K562 (cell line): ENCODE results near the gene RSAD1.

ENCODE experiments used
- BRCA1 ChIP-seq, 2 experiments: fragments of 450-650 bp in 1 of 2; sonication (generic) in 1 of 2; formaldehyde crosslinking in 1 of 2; IDR thresholded peaks; 2 replicates each; pipeline versions ENCODE4 v1.5.0 to v1.6.1; 2017 to 2020; ENCODE audit warnings: mild to moderate bottlenecking in 1 of 2, missing genetic modification reagents in 1 of 2
- FOSL1 ChIP-seq: fragments of 200-800 bp; sonication (Bioruptor generic); conservative IDR thresholded peaks from 2 replicates; pipeline ENCODE4 v1.6.1; 2016; ENCODE audit warnings: missing genetic modification characterization, missing compliant biosample characterization
- KDM5B ChIP-seq: fragments of 200-600 bp; sonication (generic); IDR thresholded peaks from 2 replicates; pipeline ENCODE4 v1.6.1; 2012; ENCODE audit warnings: low read depth, mild to moderate bottlenecking, moderate library complexity, low read length, control low read depth, inconsistent platforms; ENCODE audit not compliant: insufficient replicate concordance
- PRPF4 ChIP-seq: fragments of 200-400 bp; formaldehyde crosslinking; IDR thresholded peaks from one replicate; pipeline ENCODE4 v1.6.1; 2017; ENCODE audit warnings: low read length, low read depth, mild to moderate bottlenecking; ENCODE audit not compliant: insufficient read depth, poor library complexity, severe bottlenecking
- ZNF561 ChIP-seq: fragments of 450-650 bp; formaldehyde crosslinking; conservative IDR thresholded peaks from 2 replicates; pipeline ENCODE4 v1.4.0; 2020; ENCODE audit warnings: mild to moderate bottlenecking, moderate library complexity
- ZNF57 ChIP-seq: fragments of 450-650 bp; formaldehyde crosslinking; IDR thresholded peaks from 2 replicates; pipeline ENCODE4 v1.4.0; 2020; ENCODE audit warnings: mild to moderate bottlenecking, moderate library complexity
- ZNF764 ChIP-seq: fragments of 250-450 bp; sonication (Bioruptor Pico); IDR thresholded peaks from 2 replicates; pipeline ENCODE4 v1.4.0; 2020; ENCODE audit warnings: low read depth, mild to moderate bottlenecking, moderate library complexity
- TF ChIP-seq, protein P1 (sequence below), 3 experiments: IDR thresholded peaks in 2 of 3; conservative IDR thresholded peaks in 1 of 3; 2 replicates each; pipeline ENCODE4 v1.5.1; 2011 to 2012; ENCODE audit warnings: low read length in 3 of 3, mild to moderate bottlenecking in 3 of 3, control low read depth in 2 of 3, improper control_type of control experiment in 1 of 3, inconsistent platforms in 1 of 3, low read depth in 1 of 3, mixed read lengths in 1 of 3, moderate library complexity in 1 of 3; ENCODE audit not compliant: insufficient read depth in 2 of 3
- TF ChIP-seq, protein P2 (sequence below): fragments of 200-800 bp; sonication (Bioruptor generic); IDR thresholded peaks from 2 replicates; pipeline ENCODE4 v1.6.1; 2016; ENCODE audit warnings: missing genetic modification characterization, missing compliant biosample characterization
- TF ChIP-seq, protein P3 (sequence below): sonication (generic); formaldehyde crosslinking; IDR thresholded peaks from 2 replicates; pipeline ENCODE4 v1.8.0; 2022; ENCODE audit warnings: mild to moderate bottlenecking, missing genetic modification reagents

DNA sequence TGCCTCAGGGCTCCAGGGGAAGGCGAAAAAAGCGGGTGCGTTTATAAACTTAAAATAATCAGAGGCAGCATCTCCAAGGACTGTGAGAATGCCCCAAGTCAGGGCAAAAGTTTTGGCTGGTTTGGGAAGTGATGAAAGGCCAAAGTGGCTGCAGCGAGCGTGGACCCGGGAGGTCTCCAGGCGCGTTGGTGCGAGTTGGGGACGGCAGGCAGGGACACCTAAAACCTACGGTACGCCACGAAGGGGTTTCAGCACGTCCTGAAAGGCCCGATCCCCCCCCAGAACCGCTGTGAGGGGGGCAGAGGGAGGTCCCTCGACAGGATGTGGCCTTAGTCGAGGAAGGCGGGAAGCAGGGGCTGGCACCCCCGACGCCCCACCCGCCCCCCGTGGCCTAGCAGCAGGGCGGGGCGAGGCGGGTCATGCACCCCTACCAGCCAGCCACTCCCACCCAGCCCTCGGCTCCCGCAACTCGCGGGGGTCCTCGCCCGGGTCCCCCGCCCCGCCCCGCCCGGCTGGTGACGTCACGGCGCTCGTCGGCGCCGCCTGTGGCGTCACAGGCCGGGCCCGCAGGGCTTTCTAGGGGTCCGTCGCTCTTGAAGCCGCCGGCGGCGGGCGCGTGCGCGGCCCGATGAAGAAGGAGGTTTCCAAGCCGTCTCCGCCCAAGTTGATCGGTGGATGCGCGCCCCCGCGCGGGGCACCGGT is 29.4 kb downstream of the RSAD1 start, which contains the start of gene MYCBPAP:
- TF ChIP-seq ZNF57 (CRISPR knock-in tag), result no peak
- TF ChIP-seq PRPF4, result no peak
- TF ChIP-seq, protein P1, sequence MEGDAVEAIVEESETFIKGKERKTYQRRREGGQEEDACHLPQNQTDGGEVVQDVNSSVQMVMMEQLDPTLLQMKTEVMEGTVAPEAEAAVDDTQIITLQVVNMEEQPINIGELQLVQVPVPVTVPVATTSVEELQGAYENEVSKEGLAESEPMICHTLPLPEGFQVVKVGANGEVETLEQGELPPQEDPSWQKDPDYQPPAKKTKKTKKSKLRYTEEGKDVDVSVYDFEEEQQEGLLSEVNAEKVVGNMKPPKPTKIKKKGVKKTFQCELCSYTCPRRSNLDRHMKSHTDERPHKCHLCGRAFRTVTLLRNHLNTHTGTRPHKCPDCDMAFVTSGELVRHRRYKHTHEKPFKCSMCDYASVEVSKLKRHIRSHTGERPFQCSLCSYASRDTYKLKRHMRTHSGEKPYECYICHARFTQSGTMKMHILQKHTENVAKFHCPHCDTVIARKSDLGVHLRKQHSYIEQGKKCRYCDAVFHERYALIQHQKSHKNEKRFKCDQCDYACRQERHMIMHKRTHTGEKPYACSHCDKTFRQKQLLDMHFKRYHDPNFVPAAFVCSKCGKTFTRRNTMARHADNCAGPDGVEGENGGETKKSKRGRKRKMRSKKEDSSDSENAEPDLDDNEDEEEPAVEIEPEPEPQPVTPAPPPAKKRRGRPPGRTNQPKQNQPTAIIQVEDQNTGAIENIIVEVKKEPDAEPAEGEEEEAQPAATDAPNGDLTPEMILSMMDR (IDR thresholded peaks at IDR 0.05 in 2 of 3, conservative IDR thresholded peaks at IDR 0.05 in 1 of 3; ENCODE audit: insufficient read depth in 2 of 3, low read depth in 1 of 3, low read length in 3 of 3), result no peak
- TF ChIP-seq, protein P2, sequence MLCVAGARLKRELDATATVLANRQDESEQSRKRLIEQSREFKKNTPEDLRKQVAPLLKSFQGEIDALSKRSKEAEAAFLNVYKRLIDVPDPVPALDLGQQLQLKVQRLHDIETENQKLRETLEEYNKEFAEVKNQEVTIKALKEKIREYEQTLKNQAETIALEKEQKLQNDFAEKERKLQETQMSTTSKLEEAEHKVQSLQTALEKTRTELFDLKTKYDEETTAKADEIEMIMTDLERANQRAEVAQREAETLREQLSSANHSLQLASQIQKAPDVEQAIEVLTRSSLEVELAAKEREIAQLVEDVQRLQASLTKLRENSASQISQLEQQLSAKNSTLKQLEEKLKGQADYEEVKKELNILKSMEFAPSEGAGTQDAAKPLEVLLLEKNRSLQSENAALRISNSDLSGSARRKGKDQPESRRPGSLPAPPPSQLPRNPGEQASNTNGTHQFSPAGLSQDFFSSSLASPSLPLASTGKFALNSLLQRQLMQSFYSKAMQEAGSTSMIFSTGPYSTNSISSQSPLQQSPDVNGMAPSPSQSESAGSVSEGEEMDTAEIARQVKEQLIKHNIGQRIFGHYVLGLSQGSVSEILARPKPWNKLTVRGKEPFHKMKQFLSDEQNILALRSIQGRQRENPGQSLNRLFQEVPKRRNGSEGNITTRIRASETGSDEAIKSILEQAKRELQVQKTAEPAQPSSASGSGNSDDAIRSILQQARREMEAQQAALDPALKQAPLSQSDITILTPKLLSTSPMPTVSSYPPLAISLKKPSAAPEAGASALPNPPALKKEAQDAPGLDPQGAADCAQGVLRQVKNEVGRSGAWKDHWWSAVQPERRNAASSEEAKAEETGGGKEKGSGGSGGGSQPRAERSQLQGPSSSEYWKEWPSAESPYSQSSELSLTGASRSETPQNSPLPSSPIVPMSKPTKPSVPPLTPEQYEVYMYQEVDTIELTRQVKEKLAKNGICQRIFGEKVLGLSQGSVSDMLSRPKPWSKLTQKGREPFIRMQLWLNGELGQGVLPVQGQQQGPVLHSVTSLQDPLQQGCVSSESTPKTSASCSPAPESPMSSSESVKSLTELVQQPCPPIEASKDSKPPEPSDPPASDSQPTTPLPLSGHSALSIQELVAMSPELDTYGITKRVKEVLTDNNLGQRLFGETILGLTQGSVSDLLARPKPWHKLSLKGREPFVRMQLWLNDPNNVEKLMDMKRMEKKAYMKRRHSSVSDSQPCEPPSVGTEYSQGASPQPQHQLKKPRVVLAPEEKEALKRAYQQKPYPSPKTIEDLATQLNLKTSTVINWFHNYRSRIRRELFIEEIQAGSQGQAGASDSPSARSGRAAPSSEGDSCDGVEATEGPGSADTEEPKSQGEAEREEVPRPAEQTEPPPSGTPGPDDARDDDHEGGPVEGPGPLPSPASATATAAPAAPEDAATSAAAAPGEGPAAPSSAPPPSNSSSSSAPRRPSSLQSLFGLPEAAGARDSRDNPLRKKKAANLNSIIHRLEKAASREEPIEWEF (CRISPR knock-in tag), result no peak
- no peak for TF ChIP-seq FOSL1 (tag)
- TF ChIP-seq ZNF764 (CRISPR knock-in tag), result no peak
- no peak for TF ChIP-seq KDM5B
- TF ChIP-seq ZNF561, result no peak
- no peak for TF ChIP-seq BRCA1 (IDR thresholded peaks at IDR 0.05)
- TF ChIP-seq BRCA1 (CRISPR knock-in tag; IDR thresholded peaks at IDR 0.05), result no peak
- TF ChIP-seq, protein P3, sequence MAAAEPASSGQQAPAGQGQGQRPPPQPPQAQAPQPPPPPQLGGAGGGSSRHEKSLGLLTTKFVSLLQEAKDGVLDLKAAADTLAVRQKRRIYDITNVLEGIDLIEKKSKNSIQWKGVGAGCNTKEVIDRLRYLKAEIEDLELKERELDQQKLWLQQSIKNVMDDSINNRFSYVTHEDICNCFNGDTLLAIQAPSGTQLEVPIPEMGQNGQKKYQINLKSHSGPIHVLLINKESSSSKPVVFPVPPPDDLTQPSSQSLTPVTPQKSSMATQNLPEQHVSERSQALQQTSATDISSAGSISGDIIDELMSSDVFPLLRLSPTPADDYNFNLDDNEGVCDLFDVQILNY (CRISPR knock-in tag), result no peak
